DND-41 (cell line): Measurements from ENCODE around the gene CLTCL1.

Source experiments
- CTCF ChIP-seq: IDR thresholded peaks from 2 replicates; pipeline ENCODE4 v1.5.1; 2012; ENCODE audit warnings: borderline replicate concordance, low read length, moderate library complexity, mild to moderate bottlenecking; ENCODE audit not compliant: poor library complexity, severe bottlenecking; ENCODE audit errors: extremely low read depth
- EZH2 ChIP-seq: IDR thresholded peaks from 3 replicates; pipeline ENCODE4 v1.6.1; 2012; ENCODE audit warnings: borderline replicate concordance, low read depth, mild to moderate bottlenecking, moderate library complexity, low read length, inconsistent platforms; ENCODE audit not compliant: severe bottlenecking

DNA sequence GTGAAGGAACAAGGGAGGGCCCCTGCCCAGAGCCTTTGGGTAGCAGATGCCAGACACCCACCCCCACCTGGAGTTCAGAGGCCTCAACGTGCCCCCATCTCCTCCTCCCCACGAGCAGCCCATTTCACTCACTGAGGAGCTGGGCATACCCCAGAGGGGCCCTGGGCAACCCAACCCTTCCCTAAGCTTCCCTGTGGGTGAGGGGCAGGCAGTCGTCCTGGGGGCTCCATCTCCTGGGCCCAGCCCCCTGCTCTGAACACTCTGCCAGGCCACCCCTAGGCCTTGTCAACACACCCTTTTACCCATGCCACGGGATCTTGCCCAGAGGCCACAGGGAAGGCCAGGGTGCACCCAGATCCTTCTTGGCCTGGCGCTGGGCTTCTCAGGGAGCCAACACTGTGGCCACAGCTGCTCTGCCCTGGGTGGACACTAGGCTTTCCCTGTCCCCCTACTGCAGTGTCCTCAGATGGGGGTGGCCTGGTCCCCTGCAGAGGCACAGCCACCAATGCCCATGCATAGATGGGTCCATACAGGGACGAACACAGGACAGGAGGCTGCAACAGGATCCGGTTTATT is 116.4 kb downstream of the CLTCL1 start:
- TF ChIP-seq CTCF, result no peak
- no peak for TF ChIP-seq EZH2
